Adrenal gland (tissue), 12 donors: ENCODE data around the gene SEC16A. TPM values are rescaled to one million over a fixed set of nuclear protein-coding genes. Genes with fewer than 3 reads are reported as not detected.

Experiments used
- DNase-seq, 7 donors: peaks; one replicate each; pipeline ENCODE4 v3.0.0-alpha.2; 2019 to 2020
- H3K27ac ChIP-seq, 5 donors: fragments of 200-600 bp; sonication (generic) in 4 of 5; 1 replicate in 3 of 5; 2 replicates in 2 of 5; pipeline versions ENCODE4 v1.5.1 to v1.8.0; 2016 to 2020; ENCODE audit warnings: mild to moderate bottlenecking in 1 of 5
- H3K27me3 ChIP-seq: fragments of 200-600 bp; 2 replicates; pipeline ENCODE4 v1.8.0; 2021
- H3K36me3 ChIP-seq, 2 donors: fragments of 200-600 bp; replicated peaks in 1 of 2; 1 replicate in 1 of 2; 2 replicates in 1 of 2; pipeline versions ENCODE4 v1.5.1 to v1.8.0; 2018 to 2022
- H3K4me1 ChIP-seq, 2 donors: fragments of 200-600 bp; replicated peaks in 1 of 2; 1 replicate in 1 of 2; 2 replicates in 1 of 2; pipeline versions ENCODE4 v1.5.1 to v1.8.0; 2018 to 2021
- H3K4me3 ChIP-seq, 4 donors: fragments of 200-600 bp; sonication (generic) in 3 of 4; one replicate each; pipeline ENCODE4 v1.5.1; 2016 to 2018
- H3K9me3 ChIP-seq, 3 donors: fragments of 200-600 bp; sonication (generic) in 1 of 3; replicated peaks in 1 of 3; 1 replicate in 2 of 3; 2 replicates in 1 of 3; pipeline versions ENCODE4 v1.5.1 to v1.8.0; 2016 to 2021
- CTCF ChIP-seq, 6 experiments: fragments of 450-650 bp in 4 of 6; fragments of 200-600 bp in 2 of 6; sonication (generic) in 1 of 6; IDR thresholded peaks; 1 replicate in 5 of 6; 2 replicates in 1 of 6; pipeline versions ENCODE4 v1.5.1 to v1.8.0; 2016 to 2021; ENCODE audit warnings: antibody characterized with exemption in 6 of 6, mild to moderate bottlenecking in 2 of 6, moderate library complexity in 1 of 6
- POLR2A ChIP-seq, 2 donors: fragments of 450-650 bp; IDR thresholded peaks; one replicate each; pipeline ENCODE4 v1.6.1; 2017; ENCODE audit warnings: antibody characterized with exemption in 2 of 2, mild to moderate bottlenecking in 2 of 2, moderate library complexity in 1 of 2
- WGBS, 4 donors: extraction: QIAGEN DNeasy Blood & Tissue Kit in 2 of 4; methylation state at CpG; one replicate each; pipeline versions ENCODE4 v1.1.5 to v1.1.7; 2013 to 2017; 5-methylcytosine and 5-hydroxymethylcytosine counted together
- intact Hi-C, 2 donors: fragments of 100-400 bp; cut with DNase I; formaldehyde crosslinking; loops; one replicate each; pipeline versions ENCODE4 v1.14.1 to v1.15.0; 2022 to 2023
- polyA plus RNA-seq, 3 donors: library from polyadenylated mRNA; stranded (reverse); fragments of 200-250 nt in 2 of 3; fragments of 350-450 nt in 1 of 3; fragmentation: Illumina TruSeq in 1 of 3; extraction: RNeasy Lipid Tissue Mini Kit (QIAGEN cat#74804) in 1 of 3; gene quantifications; one replicate each; pipeline ENCODE4 v1.2.3, GENCODE V29; 2013 to 2014
- total RNA-seq, 9 donors: library from RNA; depleted of rRNA in 4 of 9; stranded (reverse); fragments of >200 nt in 4 of 9; fragments of 120-200 nt in 1 of 9; fragmentation: NEBNext Ultra II Directional in 1 of 9; extraction: Animal tissue kit (Norgen Biotek cat#: 25700) in 1 of 9; gene quantifications; one replicate each; pipeline versions ENCODE4 v1.1.0 to v1.2.4, GENCODE V29; 2013 to 2023
- donor health status: healthy with polysubstance abuse.
- donor health status: Bipolar disorder and iron deficiency.
- donor health status: DM: yes; HTN: yes; CAD: no.
- donor health status: DM: no; HTN: no; CAD: no.
- donor health status: DM: no; HTN: no; CAD: no.
- donor health status: DM: yes; HTN: yes; CAD: no.

SEC16A gene
- total and polyA plus RNA-seq, 12 donors, result 18.8 to 107 (median 56.5) TPM

GRCh38 chr9:136525207-136525606 is 42.4 kb upstream of the SEC16A start:
- 79 to 85% (median 81%) methylated on average over 12 to 21 of the region's 21 CpGs; no CpG with 5 or more reads in 1 of the 4 donors for WGBS, 4 donors

GRCh38 chr9:136522314-136523237 is 39.7 kb upstream of the SEC16A start:
- Histone ChIP-seq H3K27me3 (no peaks in the 10 kb centered on the region), H3K27ac (peak overlapping the region in 1 of 5 donors; percentile 72), H3K36me3 (peaks cover 0 to 21% of the 10 kb centered on the region in 2 donors), H3K4me1 (no peaks in the 10 kb centered on the region), H3K4me3 (no peak overlapping the region), H3K9me3 (no peaks in the 10 kb centered on the region)
- DNase-seq, result no peak
- TF ChIP-seq CTCF (IDR thresholded peaks at IDR 0.05), result no peak
- no peak for TF ChIP-seq POLR2A (IDR thresholded peaks at IDR 0.05)
- 81 to 88% (median 83%) methylated on average over 14 to 59 of the region's 59 CpGs for WGBS, 4 donors
- intact Hi-C loops, result no loop called here

More at GRCh38 chr9:136525207-136525606, 42.4 kb upstream of the SEC16A start:
- peaks cover 0 to 16% of the 10 kb centered on the region in 2 donors for H3K4me1 ChIP-seq
- no peaks in the 10 kb centered on the region for H3K27me3 ChIP-seq
- intact Hi-C loops, result no loop called here
- no peak for TF ChIP-seq POLR2A (IDR thresholded peaks at IDR 0.05)
- TF ChIP-seq CTCF (IDR thresholded peaks at IDR 0.05), result no peak
- H3K9me3 ChIP-seq, result no peaks in the 10 kb centered on the region
- no peak overlapping the region for H3K4me3 ChIP-seq
- no peaks in the 10 kb centered on the region for H3K36me3 ChIP-seq
- no peak for DNase-seq
- no peak overlapping the region for H3K27ac ChIP-seq

- WGBS, 4 donors, result 25 to 86% (median 78%) methylated on average over 1 to 10 of the region's 10 CpGs
- Histone ChIP-seq H3K36me3 (peaks cover 0 to 26% of the 10 kb centered on the region in 2 donors), H3K4me3 (no peak overlapping the region), H3K9me3 (no peaks in the 10 kb centered on the region), H3K27me3 (no peaks in the 10 kb centered on the region), H3K4me1 (no peaks in the 10 kb centered on the region), H3K27ac (peak overlapping the region in 2 of 5 donors; percentile 26 to 72)
- DNase-seq, result peak in 5 of 7 donors; percentile 41 to 70 (median 63)
- TF ChIP-seq CTCF (IDR thresholded peaks at IDR 0.05) (no peak), POLR2A (IDR thresholded peaks at IDR 0.05) (no peak)
- intact Hi-C loops, result no loop called here
Observed at GRCh38 chr9:136521537-136521936, 38.7 kb upstream of the SEC16A start.

- no peak for TF ChIP-seq POLR2A (IDR thresholded peaks at IDR 0.05)
- TF ChIP-seq CTCF (IDR thresholded peaks at IDR 0.05), result no peak
- H3K4me1 ChIP-seq, result no peaks in the 10 kb centered on the region
- intact Hi-C loops, result no loop called here
- no peak overlapping the region for H3K27ac ChIP-seq
- DNase-seq, result no peak
- H3K27me3 ChIP-seq, result no peaks in the 10 kb centered on the region
- WGBS, 4 donors, result 85 to 96% (median 93%) methylated on average over 17 to 20 of the region's 20 CpGs
- H3K4me3 ChIP-seq, result no peak overlapping the region
- H3K9me3 ChIP-seq, result no peaks in the 10 kb centered on the region
- peaks cover 0 to 31% of the 10 kb centered on the region in 2 donors for H3K36me3 ChIP-seq
Observed at GRCh38 chr9:136520053-136520540, 37.3 kb upstream of the SEC16A start.
